Omental fat pad (tissue), 4 donors: ENCODE measurements around the gene IRX3. TPM values are rescaled to one million over a fixed set of nuclear protein-coding genes. Genes with fewer than 3 reads are reported as not detected.

Source experiments
- ATAC-seq: fragments of 150-250 bp; one replicate; pipeline ENCODE4 v1.9.1; 2016; ENCODE audit warnings: mild to moderate bottlenecking, moderate library complexity; ENCODE audit not compliant: low FRiP score
- DNase-seq: peaks from one replicate; pipeline ENCODE4 v3.0.0-alpha.2; 2019; ENCODE audit warnings: low spot score
- total RNA-seq, 4 donors: library from RNA; depleted of rRNA; stranded (reverse); fragments of >200 nt; gene quantifications; one replicate each; pipeline ENCODE4 v1.1.0, GENCODE V29; 2016
- TF ChIP-seq, protein P1 (sequence below), 3 donors: fragments of 450-650 bp; IDR thresholded peaks; one replicate each; pipeline ENCODE4 v1.5.1; 2016 to 2017; ENCODE audit warnings: antibody characterized with exemption in 3 of 3, mild to moderate bottlenecking in 3 of 3, moderate library complexity in 2 of 3

Gene IRX3
- total RNA-seq, 4 donors from 2014 or later = 0.37 to 8.2 (median 0.68) TPM

DNA sequence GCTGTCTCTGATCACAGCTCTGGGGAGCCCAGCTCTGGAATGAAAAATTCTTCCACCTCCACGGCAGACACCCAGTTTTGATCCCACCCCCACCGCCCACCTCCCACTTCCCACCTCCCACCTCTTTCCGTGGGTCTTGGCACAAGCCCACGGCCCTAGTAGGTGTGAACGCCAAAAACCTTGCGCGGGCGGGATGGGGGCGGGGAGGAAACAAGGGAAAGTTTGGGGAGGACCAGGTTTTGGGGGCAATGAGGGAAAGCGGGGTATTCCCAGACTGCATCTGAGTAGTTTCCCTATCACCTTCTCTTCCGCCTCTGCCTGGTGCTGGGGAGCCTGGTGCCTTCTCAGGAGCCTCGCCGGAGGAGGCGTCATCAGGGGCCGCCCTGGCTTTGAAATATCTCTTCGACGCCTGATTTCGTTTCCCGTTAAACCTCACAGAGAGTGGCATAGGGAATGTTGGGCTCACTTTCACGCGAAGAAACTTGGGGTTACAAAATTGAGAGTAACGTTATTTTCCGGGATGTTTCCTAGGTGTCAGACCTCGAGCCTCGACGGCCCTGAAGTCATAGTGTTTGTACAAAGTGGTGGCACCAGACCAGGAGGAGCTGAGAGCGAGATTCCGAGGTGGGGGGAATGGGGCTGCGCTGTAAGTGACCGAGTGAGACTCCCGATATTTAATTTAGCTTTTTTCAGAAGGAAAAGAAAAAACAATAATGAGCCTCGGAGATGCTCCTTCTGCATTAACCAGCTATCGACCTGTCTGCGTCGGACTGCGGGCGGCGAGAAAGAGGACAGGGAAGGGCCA lies 1.6 kb upstream of the IRX3 start:
- no peak for DNase-seq
- ATAC-seq = no peak
- TF ChIP-seq, protein P1, sequence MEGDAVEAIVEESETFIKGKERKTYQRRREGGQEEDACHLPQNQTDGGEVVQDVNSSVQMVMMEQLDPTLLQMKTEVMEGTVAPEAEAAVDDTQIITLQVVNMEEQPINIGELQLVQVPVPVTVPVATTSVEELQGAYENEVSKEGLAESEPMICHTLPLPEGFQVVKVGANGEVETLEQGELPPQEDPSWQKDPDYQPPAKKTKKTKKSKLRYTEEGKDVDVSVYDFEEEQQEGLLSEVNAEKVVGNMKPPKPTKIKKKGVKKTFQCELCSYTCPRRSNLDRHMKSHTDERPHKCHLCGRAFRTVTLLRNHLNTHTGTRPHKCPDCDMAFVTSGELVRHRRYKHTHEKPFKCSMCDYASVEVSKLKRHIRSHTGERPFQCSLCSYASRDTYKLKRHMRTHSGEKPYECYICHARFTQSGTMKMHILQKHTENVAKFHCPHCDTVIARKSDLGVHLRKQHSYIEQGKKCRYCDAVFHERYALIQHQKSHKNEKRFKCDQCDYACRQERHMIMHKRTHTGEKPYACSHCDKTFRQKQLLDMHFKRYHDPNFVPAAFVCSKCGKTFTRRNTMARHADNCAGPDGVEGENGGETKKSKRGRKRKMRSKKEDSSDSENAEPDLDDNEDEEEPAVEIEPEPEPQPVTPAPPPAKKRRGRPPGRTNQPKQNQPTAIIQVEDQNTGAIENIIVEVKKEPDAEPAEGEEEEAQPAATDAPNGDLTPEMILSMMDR (IDR thresholded peaks at IDR 0.05) = no peak

DNA sequence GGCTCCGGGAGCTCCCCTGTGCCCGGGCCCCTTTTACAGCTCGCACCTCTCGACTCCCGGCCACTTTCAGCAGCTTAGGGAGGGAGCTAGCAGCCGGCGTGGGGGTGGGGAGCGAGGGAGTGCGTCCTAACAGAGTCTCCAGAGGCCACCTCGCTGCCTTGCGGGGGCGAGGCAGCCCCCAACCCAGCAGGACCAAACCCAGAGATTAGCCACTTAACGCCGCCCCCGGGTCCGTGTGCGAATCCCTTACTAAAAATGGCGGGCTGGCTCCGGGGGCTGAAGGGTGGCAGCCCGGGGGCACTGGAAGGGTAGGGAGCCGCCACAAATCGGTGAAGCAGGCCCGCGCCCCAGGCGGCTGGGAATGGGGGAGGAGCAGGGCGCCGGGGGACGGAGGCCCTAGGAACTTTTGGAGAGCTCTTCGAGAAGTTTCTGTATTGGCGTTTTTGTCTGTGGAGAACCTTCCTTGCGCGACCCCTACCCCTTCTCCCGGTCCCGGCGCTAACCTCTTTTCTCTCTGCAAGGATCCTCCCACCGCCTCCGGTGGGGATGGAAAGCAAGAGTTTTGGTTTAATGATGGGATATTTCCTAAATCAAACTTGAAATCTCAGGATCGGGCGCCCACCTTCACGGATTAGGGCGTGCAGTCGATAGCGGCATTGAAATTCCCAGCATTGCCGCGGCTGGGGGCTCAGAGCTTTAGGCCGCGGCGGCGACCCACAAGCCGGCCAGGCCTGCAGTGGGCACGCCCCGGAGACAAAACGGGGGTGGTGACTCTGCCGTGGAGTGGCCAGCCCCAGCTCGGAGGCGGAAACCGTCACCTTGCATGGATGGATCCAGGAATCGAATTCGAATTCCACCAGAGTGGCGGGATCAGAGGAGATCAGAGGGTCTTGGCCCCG lies 793 bp upstream of the IRX3 start:
- DNase-seq (no peak), ATAC-seq (no peak)
- TF ChIP-seq, protein P1 (IDR thresholded peaks at IDR 0.05) = no peak

DNA sequence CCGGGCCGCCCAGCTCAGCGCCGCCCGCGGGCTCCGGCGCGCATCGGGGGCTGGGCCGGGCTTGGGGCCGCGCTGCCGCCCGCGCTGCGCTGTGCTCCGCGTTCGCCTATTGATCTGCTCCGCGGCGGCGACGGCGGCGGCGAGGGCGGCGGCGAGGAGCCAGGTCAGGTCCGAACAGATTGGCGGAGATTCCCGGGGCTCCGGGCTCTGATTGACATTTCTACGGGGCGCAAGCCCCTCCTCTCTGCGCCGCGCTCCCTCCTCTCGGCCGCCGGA lies 559 bp downstream of the IRX3 start:
- DNase-seq (no peak), ATAC-seq (no peak)
- TF ChIP-seq, protein P1 (IDR thresholded peaks at IDR 0.05) = no peak

DNA sequence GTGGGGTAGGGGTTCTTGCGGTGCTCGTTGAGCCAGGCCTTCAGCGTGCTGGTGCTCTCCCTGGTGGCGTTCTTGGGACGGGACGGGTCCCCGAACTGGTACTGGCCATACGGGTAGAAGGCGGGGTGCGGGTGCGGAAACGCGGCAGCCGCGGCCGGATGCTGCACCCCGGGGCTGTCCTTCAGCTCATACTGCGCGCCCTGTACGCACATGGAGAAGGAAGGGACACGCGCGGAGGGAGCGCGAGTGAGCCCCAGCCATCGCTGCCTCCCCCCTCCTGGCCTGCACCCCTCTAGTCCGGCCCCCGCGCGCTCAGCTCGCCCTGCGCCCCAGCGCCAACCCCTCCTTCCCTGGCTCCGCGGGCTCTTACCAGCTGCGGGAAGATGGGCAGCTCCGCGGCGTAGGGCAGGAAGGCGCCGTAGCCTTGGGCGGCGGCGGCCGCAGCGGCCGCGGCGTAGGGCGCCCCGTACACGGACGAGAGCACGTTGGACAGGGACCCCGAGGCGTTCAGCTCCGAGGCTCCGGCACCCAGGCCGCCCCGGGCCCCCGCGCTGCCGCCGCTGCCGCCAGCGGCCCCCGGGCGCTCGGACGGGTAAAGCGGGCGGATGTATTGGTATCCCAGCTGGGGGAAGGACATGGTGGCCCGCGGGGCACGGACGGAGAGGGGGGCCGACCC lies 1.0 kb downstream of the IRX3 start:
- ATAC-seq (no peak), DNase-seq (no peak)
- TF ChIP-seq, protein P1 (IDR thresholded peaks at IDR 0.05) = no peak

DNA sequence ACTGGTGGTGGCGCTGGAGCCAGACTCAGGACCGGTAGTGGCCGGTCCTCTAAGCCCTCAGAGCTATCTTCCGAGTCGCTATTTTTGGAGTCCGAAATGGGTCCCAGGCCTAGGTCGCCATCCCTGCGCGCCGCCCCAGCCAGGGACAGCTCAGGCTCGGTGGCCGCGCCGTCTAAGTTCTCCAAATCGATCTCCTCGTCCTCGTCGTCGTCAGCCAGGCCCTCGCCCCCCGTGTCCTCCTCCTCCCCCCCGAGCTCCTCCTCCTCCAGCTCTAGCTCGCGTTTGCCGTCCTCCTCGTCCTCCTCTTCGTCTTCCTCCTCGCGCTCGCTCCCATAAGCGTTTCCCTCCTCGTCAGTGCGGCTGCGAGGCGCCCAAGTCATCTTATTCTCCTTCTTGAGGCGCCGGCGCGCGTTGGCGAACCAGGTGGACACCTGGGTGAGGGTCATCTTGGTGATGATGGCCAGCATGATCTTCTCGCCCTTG lies 1.6 kb downstream of the IRX3 start:
- TF ChIP-seq, protein P1 (IDR thresholded peaks at IDR 0.05) = no peak
- DNase-seq = no peak
- no peak for ATAC-seq

DNA sequence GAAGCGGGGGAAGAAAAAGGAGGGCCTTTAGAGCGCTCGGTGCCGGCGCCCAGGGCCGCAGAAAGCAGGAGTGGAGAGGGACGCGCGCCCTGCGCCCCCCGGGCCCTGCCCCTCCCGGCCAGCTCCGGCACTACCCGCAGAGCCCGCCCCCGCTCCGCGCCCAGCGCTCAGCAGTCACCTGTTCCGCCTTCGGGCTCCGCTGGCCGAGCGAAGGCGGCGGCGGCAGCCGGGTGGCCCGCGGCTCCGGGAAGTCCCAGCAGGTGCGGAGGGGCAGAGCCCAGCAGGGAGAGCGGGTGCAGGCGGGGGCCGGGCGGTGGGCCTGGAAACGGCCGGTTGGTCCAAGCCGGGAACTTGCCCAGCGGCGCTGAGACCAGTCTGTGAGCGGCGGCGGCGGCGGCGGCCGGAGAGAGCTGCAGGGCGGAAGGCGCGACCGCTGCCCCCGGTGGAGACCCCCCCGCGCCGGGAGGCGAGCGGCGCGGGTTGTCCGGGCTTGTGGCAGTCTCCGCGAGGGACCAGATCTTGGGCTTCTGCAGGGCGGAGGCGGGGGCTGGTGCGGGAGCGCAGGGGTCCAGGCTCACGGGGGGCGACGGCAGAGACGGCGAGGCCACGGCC lies 2.2 kb downstream of the IRX3 start:
- TF ChIP-seq, protein P1 (IDR thresholded peaks at IDR 0.05) = no peak
- DNase-seq = no peak
- no peak for ATAC-seq
